ENCODE data around the gene CFD.
"Not testable (repeated sequence)": the region's sequence is repeated elsewhere in the genome, so short reads cannot be mapped to it uniquely, and the experiment has no call there.

CFD gene

DNA sequence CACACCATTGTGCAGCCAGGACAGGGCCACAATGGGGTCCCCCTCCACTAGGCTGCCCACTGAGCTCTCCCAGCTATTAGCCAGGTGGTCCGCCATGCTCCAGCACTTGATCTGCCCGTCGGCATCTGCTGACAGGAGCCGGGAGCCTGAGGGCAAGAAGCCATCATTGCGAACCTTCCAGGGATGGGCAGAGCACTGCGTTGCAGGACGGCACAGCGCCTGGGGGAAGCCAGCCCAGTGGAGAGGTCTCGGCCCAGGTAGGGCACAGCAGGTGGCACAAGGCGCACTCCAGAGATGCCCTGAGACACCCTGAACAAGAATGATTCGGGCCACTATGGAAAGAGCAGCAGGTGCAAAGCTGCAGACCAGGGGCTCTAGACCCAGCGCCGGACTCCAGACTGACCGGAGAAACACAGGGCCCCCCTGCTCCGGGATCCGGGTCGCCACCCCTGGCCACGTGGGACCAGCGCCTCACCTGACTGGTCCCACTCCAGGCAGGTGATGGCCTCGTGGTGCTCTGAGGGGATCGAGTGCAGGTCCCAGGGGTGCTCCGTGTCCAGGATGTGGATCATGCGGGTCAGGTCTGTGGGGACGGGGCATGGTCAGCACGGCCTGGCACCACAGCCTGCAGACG is 30.3 kb downstream of the CFD start:
- no peak for FAIRE-seq

DNA sequence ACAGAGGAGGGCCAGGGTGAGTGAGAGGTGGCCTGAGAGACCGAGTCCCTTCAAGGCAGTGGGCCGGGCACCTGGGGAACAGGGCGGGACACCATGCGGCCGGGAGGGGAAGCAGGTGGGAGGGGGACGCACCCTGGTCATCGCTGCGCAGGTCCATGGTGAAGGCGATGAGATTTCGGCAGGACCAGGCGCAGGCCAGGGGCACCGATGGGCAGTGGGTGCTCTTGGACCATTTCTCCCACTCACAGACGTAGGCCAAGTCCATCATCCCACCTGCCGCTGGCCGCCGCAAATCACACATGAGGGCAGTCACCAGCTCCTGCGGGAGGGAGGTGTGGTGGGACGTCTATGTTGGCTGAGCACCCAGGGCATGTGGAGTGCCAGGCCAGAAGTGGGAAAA is 31.4 kb downstream of the CFD start:
- no peak for FAIRE-seq

DNA sequence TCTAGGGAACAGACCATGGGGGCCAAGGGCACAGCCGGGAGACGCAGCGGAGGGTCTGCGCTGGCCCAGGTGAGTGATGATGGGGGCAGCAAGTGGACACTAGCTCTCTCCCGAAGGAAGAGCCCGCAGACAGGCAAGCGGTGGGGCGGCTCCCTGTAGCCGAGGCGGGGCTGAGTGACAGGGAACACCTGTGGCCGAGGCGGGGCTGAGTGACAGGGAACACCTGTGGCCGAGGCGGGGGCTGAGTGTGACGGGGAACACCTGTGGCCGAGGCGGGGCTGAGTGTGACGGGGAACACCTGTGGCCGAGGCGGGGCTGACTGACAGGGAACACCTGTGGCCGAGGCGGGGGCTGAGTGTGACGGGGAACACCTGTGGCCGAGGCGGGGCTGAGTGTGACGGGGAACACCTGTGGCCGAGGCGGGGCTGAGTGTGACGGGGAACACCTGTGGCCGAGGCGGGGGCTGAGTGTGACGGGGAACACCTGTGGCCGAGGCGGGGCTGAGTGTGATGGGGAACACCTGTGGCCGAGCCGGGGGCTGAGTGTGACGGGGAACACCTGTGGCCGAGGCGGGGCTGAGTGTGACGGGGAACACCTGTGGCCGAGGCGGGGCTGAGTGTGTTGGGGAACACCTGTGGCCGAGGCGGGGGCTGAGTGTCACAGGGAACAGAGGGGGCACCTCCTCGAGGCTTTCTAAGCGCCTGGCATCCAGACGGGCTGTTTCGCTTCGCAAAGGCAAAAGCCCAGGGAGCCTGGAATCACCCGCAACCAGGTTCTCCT is 32.1 kb downstream of the CFD start:
- not testable (repeated sequence) for FAIRE-seq

DNA sequence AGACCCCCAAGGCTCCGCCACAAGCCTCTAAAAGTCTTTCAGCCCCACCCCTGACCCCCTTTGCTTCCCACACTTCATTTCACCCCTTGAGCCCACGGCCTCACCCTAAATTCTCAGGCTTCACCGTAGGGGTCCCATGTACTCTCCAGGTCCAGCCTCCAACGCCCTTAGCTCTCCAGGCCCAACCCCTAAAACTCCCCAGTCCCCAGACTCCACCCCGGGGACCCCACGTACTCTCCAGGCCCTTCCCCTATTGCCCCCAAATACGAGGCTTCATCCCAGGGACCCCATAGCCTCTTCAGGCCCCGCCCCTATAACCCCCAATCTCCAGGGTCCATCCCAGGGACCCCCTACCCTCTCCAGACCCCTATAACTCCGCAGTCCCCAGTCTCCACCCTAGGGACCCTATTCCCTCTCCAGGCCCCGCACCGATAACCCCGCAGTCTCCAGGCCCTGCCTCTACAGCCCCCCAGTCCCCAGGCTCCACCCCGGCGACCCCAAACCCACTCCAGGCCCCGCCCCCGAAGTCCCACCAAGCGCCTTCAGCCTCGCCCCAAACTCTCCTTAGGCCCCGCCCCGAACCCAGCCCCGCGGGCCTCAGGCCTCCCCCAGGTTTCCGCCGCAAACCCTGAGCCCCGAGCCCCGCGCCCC is 32.9 kb downstream of the CFD start:
- no peak for FAIRE-seq

DNA sequence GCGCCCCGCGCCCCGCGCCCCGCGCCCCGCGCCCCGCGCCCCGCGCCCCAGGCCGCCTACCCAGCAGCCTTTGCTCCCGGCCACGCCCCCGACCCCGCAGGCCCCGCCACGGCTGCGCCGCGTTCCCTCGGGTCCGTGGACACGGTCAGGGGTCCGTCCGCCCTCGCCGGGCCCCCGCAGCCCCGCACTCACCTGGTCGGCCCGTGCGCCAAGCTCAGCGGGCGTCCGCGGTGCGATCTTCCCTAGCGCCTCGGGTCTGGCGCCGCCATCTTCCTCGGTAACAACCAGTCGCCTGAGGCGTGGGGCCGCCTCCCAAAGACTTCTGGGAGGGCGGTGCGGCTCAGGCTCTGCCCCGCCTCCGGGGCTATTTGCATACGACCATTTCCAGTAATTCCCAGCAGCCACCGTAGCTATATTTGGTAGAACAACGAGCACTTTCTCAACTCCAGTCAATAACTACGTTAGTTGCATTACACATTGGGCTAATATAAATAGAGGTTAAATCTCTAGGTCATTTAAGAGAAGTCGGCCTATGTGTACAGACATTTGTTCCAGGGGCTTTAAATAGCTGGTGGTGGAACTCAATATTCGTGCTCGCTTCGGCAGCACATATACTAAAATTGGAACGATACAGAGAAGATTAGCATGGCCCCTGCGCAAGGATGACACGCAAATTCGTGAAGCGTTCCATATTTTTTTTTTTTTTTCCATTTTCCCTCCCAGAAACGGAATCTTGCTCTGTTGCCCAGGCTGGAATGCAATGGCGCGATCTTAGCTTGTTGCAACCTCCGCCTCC is 33.6 kb downstream of the CFD start, which contains the start of the genes MED16 and RNU6-9:
Gene MED16 (minus strand): TSS at position 294 of the 796 bp plus-strand sequence. CDS start 2,056 bp downstream, outside the sequence.
Gene RNU6-9 (plus strand): TSS at position 591 of the 796 bp plus-strand sequence.
- peak; percentile 7 for FAIRE-seq

DNA sequence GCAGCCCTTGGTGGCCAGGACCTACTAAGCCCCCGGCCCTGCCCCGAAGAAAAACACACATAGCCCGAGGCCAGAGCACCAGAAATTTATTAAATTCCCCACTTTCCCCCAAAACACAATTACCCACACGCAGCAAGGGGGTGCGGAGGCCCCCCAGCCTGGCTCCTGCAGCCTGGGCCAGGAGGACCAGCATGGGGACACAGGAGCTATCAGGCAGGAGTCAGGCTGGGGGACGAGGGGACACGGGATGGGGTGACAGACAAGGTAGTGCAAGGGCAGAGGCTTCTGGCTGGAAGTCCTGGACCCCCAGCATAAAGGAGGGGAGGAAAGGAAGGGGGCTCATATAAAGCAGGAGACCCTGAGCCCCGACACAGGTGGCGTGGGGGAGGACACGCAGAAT is 37.0 kb downstream of the CFD start:
- FAIRE-seq, result no peak

DNA sequence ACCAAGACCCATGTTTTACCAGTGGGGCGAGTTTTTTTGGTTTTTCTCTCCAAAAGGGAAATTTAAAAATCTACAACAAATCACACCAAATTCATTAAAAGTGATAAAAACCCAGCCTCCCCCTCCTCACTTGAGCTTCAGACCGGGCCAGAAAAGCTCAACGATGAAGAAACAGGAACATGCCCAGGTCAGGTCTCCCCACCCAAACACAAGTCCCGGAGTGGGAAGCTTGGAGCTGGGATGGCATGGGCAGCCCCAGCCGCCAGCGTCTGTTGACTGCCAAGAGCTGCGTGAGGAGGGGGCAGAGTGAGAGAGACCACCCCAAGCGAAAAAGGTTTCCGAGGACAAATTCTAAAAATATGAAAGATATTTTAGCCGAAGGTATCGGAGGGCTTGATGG is 37.5 kb downstream of the CFD start:
- no peak for FAIRE-seq

DNA sequence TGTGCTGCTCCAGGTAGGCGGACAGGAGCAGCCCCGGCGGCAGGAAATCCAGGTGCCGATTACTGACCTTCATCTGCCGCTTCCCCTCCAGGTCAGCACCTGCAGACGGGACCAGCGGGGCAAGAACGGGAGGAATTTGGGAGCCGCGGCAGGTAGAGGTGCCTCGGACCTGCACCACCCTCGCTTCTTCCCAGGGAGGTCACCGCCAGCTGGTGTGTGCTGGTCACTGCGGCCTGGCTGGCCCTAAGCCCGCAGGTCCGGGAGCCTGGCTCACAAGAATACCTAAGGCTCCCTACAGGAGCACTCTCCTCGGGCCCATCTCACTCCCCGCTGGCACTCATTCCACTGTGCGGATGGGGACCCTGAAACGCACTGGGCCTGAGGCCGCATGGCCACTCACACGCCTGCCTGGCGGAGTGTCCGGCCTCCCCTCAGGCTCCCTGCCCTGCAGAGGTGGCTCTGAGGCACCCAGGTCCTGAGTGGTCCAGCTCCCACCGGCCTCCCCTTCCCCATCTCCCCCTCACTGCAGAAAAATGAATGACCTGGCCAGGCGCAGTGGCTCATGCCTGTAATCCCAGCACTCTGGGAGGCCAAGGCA is 38.1 kb downstream of the CFD start:
- no peak for FAIRE-seq

DNA sequence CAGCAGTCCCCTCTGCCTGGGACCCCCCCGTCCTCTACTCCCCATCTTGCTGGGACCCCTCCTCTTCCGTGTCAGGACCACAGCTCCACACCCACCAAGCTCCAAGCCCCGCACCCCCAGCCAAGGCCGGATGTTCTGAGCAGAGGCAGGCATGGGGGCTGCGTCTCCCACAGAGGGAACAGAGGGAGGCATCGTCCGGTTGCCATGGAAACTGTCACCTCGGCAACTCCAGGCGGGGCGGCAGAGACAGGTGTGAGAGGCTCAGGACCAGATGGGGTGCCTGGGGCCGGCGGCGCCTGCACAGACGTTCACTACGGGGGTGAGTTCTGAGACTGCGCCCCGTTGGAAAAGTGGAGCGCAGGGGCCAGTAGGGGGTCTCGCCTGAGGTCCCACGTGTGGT is 39.2 kb downstream of the CFD start:
- no peak for FAIRE-seq

DNA sequence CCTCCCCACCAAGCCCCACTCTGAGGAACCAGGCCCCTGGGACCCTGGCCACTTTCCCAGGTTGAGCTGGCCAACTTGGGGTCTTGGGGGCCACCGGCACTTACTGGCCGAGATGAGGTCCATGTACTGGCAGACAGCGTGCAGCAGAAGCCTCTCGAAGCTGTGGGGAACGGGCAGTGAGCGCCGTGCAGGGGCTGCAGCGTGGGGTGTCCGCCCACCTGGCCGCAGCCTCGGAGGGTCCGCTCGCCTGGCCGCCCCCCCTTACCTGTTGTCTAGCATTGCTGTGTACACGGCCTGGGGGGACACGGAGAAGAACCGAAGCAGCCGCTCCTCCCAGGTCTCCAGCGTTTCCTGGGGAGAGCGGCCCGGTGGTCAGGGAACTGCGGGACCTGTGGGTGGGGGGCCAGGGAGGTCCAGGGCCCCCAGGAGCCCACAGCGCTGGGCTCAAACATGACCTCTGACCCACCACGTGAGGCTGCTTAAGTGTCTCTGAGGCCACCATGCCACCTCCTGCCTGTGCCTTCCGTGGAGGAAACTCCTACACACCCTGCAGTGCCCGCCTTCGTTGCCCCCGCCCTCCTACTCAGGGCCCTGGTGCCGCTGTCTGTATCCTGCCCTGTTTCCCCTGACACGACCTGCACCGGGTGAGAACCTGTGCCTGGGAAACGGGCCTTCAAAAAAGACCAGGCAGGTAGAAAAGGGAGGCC is 40.0 kb downstream of the CFD start:
- FAIRE-seq, result no peak

DNA sequence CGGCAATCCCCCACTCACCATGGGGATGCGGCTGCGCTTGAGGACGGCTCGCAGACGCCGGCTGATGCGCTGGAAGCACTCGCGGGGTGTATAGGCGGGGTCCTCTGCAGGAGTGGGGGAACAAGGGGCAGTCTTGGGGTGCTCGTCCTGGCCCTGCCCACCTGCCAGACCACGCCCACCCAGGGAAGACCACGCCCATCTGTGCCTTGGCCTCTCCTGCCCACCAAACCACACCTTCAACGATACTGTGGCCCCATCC is 40.5 kb downstream of the CFD start:
- FAIRE-seq, result no peak

DNA sequence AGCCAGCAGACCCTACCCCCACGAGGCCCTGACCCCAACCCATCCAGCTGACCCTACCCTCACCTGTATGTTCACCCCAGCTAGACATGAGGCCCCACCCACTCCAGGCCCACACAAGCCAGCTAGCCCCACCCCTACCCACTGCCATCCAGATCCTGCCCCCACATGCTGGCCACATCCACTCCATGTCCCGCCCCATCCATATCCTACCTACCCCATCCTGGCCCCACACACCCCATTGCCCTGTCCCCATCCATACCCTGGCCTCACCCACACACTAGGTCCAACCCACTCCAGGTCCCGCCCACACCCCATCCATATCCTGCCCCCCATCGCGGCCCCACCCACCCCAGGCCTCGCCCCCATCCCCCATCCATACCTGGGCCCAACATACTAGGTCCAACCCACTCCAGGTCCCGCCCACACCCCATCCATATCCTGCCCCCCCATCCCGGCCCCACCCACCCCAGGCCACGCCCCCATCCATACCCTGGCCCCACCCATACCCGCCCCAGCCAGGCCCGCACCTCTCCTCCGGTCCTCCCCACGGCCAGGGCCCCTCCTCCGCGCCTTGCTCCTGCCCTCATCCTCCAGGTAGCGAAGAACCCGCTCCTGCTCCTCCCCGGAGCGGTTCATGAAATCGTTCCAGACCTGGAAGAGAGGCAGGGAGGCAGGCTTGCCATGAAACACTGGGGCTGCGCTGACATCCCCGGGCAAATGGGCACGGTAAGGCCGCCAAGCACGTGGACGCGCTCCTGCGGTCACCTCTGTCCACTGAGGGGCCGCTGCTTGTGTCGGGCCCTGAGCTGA is 41.0 kb downstream of the CFD start:
- no peak for FAIRE-seq

DNA sequence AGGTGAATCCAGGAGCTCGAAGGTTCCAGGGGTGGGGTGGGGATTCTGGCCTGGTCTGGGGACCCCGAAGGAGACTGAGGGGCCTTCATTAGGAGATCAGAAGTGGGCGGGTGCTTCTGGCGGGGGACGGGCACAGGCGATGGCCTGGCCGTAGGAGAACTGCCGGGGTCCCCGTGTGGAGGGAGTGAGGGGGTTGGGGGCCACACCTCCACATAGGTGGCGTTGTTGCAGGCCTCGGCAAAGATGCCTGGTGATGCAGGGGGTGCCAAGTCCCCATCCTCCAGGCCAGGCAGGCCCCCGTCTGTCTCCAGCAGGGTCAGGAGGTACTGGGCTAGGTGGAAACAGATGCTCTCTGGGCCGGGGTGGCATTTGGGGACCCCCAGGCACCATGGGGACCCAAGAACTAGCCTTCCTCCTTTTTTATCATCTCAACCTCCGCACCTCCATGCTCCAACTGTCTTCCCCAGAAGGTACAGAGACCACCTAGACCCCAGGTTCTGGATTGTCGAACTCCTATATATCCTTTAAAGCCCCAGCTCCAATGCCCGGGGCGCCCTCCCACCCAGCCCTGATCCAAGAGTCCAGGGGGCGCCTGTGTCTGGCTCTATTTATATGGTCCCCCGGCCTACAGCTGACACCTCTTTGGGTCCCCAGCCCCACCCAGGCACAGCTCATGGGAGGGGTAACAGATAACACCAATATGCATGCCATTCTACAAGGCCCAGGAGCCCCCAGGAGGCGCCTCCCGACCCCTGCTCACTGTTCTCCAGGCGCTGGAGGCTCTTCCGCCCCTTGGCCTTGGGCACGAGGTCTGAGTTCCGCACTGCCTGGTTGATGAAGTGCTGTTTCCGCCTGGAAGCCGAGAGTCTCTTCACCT is 42.0 kb downstream of the CFD start:
- FAIRE-seq, result no peak

DNA sequence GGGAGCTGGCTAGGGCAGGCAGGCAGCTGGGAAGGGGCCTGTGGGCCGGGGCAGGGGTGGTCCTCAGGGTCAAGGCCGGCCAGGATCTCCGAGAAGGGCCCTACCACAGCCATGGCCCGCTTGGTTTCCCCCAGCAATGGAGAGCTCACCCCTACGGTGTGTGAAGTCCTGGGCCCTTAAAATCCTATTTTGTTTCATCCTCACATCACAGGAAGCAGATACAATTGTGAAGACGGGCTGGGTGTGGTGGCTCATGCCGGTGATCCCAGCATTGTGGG is 42.6 kb downstream of the CFD start:
- no peak for FAIRE-seq

DNA sequence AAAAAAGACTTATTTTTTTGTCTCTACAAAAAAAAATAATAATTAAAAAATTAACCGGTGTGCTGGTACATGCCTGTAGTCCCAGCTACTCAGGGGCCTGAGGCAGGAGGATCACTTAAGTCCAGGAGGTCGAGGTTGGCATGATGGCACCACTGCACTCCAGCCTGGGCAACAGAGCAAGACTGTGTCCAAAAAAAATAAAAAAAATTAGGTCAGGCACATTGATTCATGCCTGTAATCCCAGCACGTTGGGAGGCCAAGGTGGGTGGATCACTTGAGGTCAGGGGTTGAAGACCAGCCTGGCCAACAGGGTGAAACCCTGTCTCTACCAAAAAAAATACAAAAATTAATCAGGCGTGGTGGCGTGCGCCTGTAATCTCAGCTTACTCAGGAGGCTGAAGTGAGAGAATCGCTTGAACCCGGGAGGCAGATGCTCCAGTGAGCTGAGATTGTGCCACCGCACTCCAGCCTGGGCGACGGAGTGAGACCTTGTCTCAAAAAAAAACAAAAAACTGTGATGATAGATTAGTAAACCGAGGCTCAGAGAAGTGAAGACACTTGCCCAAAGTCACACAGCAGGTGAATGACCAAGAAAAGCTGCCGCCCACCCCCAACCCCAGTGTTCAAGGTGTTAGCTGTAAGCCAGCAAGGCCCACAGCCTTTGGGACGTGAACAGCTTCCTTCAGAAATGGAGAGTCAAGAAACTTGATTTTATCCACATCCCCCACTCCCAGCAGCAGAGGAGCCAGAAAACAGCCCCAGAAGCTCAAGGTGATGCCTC is 43.2 kb downstream of the CFD start:
- FAIRE-seq, result no peak

DNA sequence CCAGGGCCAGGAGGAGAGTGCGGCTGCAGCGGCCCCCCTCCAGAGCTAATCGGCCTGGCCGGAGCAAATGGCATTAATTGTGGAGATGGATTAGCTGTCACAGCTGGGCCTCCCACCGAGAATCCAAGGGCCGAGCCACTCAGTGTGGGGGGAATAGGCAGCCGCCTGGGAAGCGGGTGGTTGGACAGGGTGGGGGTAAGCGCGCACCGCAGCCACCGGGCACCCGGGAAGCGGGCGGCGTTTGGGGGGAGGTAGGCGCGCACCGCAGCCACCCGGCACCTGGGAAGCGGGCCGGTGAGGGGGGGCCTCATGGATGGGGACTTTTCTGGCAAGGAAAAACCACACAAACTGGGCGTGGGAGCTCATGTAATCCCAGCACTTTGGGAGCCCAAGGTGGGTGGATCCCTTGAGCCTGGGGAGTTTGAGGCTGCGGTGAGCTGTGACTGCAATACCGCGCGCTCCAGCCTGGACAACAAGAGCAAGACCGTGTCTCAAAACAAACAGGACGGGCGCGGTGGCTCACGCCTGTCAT is 43.9 kb downstream of the CFD start:
- FAIRE-seq, result no peak

DNA sequence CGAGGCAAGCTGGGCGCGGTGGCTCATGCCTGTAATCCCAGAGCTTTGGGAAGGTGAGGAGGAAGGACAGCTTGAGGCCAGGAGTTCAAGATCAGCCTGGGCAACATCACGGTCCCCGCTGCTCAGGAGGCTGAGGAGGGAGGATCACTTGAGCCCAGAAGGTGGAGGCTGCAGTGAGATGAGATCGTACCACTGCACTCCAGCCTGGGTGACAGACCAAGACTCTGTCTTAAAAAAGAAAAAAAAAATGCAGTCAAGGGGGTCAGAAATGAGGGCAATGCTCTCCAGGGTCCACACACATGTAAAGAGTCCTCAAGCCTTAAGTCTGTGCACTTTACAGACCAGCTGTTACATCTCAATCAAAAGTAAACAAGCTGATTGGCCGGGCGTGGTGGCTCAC is 45.1 kb downstream of the CFD start:
- no peak for FAIRE-seq

DNA sequence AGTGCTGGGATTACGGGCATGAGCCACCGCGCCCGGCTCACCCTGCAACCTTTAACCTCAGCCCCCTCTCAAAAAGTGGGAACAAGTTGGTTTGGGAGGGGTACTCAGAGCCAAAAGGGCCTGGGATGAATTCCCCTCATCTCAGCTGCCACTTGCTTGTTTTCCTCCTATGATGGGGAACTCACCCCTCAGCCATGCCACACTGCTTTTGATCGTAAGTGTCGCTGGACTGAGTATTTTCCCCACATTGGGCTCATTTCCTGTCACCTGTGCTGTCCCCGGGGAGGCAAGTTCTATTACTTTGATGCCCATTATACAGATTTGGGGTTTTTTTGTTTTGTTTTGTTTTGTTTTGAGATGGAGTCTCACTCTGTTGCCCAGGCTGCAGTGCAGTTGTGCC is 47.0 kb downstream of the CFD start:
- no peak for FAIRE-seq

DNA sequence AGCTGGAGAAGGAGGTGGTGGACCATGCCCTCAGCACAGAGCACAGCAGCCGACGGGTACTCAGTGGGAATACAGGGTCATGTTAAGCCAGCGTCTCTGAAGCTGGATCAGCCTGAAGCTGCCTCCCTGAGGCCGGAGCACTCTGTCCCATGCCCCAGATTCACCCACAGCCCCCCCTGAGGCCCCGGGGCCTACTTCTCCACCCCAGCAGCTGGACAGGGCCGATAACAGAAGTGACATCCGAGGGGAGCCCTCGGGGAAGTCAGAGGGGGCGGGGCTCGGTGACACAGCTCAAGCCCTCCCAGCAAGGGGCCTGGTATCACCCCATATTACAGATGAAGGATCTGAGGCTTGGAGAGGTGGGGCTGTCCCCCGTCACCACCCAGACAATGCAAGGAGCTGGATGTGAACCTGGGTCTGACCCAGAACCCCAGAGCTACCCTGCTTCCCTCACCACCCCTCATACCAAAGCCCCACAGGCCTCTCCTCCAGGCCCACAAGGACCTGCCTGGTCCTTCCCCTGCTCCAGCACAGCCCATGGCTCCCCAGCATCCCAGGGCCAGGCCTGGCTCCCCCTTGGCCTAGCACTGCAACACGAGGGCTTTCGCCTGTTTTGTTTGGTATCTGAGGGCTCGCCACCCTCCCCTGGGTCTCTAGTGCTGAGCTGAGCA is 47.9 kb downstream of the CFD start:
- no peak for FAIRE-seq
